HG03280 (cell line): ENCODE data around the gene AIRE.

Experiments used
- ATAC-seq: cut with Tn5 transposase; IDR thresholded peaks from one replicate; pipeline ENCODE4 v1.9.1; 2021; ENCODE audit warnings: mild to moderate bottlenecking, moderate library complexity; ENCODE audit not compliant: unreplicated experiment

AIRE gene

DNA sequence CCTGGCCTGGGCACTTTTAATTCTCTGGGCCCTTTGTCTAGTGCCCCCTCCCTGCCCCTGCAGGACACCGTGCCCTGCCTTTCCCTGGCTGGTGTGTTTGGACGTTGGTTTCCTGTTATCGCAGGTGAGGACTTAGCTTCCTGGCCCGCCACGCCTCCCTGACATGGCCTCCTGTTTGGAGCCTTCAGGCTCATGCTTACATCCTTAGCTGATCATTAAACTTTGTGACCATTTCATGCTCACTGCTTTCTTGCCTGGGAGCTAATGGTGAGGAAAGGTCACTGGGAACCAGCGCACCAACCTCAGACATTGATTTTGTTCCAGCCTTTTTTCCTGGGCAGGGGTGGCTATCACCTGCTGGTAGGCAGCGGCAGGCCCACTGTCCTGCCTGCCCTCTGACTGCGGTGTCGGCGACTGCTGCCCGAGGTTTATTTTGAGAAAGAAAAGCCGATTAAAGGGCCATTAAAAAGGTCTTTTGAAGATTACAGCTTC is 17.9 kb downstream of the AIRE start:
- ATAC-seq: no peak

DNA sequence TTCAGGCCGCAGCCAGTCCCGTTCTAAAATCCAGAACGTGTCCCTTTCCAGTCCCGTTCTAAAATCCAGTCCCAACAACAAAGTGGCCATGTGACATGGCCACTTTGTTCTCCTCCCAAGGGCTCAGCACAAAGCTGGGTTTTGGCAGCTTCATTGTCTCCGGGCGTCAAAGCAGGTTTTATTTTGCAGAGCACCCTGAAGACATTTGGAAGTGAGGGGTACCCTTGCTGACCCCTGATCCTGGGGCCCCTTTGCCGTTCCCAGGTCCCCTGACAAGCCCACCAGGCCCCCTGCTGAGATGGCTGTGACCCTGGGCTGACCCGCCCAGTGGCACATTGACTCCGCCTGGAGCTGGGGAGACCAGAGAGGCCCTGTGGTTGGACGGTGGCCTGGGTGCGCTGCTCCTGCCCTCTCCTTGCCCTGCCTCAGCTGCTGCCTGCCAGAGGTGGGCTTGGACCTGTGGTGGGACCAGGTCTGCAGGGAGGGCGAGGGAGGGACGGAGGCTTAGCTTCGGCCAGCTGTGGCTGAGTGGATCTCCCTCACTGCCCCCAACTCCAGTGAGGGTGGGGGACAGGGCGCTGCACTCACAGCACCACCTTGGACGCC is 18.4 kb downstream of the AIRE start:
- ATAC-seq: no peak

GRCh38 chr21:44304877-44305293 is 19.2 kb downstream of the AIRE start:
- no peak for ATAC-seq

GRCh38 chr21:44305691-44306090 is 20.0 kb downstream of the AIRE start:
- no peak for ATAC-seq

DNA sequence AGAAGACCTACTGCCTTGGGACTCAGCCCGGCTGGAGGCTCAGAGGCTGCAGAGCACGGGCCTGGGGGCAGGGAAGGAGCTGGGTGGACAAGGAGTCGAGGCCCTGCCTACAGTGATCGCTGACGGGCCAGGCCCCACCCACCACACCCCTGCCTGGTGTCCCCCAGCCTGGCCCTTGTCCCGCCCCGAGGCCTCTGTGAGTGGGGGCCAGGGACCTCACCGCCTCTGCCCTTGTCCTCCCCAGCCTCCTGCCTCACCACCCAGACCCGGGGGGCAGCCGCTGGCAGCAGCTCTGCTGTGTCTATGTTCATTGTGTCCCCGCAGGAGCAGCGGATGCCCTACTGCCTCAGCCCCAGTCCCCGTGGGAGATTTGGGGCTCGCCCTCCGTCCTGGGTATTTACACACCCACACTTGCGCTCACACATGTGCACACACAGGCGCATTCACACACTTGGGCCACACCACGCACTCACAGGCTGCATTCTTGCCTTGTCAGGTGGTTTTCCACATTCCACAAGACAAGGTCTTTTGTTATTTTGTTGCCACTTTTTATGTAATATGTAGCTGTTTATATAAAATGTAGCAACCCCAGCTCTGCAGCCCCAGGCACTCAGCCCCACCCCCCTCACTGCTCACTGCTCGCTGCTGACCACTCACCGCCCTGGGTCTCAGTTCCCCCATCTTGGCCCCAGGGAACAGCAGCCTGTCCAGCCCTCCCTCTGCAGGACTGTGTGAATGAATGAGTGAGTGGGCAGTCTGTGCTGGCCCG is 21.4 kb downstream of the AIRE start:
- ATAC-seq: no peak

GRCh38 chr21:44310628-44311507 is 25.2 kb downstream of the AIRE start:
- no peak for ATAC-seq

GRCh38 chr21:44312089-44312488 is 26.4 kb downstream of the AIRE start:
- ATAC-seq: no peak

DNA sequence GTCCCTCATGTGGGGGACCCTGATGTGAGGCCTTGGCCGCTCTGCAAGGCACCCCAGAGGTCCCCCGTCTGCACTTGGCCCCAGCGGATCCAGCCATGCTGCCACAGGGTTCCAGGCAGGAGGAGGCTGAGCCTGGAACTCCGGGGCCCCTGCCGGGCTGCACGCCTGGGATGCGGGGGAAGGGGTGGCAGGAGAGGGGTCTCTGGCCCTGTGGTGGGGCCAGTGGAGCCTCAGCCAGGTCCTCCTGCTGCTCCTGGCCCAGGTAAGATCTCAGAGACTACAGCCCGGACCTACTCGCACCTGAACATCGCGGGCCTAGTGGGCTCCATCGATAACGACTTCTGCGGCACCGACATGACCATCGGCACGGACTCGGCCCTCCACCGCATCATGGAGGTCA is 27.0 kb downstream of the AIRE start:
- ATAC-seq: no peak

DNA sequence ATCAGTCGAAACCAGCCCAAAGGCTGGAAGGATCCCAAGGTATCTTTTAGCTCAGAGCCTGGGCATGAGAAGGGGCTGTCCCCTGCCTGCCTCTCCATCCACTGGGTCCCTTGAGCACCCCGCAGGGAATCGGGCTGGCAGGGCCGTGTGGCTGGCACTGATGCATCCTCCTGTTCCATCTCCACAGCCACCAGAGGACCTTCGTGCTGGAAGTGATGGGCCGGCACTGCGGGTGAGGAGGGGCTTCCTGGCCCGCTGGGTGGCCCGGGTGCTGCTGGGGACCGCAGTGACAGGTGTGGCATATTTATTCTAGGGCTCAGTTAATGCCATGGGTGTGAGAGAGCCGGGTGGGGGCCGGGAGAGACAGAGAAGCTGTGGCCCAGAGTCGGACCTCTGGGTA is 27.8 kb downstream of the AIRE start:
- ATAC-seq: no peak

DNA sequence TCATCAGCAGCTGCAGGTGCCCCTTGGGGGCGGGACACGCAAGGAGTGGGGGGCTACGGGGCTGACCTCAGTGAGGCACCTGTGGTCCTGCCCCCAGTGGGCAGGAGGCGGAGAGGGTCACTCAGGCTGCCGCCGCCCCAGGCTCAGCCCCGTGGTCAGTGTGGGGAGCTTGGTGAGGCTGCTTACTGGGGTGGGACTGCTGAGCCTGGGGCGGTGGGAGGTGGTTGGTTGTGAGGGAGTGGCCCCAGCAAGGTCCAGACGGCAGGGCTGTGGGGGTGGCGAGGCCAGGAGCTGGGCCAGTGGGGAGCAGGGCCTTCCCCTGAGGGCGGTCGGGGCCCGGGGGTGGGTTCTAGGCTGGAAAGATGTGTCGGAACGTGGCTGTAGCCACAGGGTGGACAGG is 28.5 kb downstream of the AIRE start:
- ATAC-seq: no peak

GRCh38 chr21:44314561-44314960 is 28.9 kb downstream of the AIRE start:
- ATAC-seq: no peak

GRCh38 chr21:44315691-44316203 is 30.1 kb downstream of the AIRE start:
- no peak for ATAC-seq

DNA sequence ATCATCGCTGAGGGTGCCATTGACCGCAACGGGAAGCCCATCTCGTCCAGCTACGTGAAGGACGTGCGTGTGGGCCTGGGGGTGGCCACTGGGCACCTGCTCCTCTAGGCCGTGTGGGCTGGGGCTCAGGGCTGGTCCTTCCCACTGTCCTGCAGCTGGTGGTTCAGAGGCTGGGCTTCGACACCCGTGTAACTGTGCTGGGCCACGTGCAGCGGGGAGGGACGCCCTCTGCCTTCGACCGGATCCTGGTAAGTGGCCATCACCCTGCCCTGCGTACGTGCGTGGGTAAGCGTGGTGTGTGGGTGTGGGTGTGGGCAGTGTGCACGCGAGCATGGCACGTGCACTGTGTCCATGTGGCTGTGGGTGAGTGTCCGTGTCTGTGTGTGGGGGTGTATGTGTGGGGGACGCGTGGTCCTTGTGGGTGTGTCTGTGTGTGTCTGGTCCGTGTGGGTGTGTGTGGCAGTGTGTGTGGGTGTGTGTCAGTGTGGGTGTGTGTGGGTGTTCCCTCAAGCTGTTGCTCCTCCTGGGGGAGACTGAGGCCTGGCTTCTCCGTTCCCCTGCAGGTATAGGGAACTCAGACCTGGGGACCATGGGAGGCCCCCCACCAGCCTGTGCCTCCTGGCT is 30.7 kb downstream of the AIRE start:
- ATAC-seq: no peak

- ATAC-seq: no peak
These were observed 31.6 kb downstream of the AIRE start for GRCh38 chr21:44317241-44317782.

DNA sequence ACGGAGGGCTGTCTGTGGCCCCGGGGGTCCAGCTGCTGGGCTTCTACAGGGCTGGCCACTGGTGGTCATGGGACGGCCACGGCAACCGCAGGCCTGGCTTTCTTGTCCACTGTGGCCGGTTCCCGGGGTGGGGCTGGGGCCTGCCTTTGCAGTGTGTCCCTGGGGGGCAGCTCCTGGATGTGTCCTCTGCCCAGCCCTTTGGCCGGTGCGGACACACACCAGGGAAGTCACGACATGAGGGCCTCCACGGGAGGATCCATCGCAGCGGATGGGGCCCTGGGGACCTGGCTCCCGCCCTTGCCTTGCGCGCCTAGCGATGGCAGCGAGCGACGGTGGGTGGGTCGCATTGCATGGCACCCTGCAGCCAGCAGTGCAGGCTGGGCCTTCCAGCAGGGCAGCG is 32.2 kb downstream of the AIRE start:
- no peak for ATAC-seq

- no peak for ATAC-seq
These were observed 33.0 kb downstream of the AIRE start for GRCh38 chr21:44318489-44319285.

GRCh38 chr21:44319407-44320065 is 33.9 kb downstream of the AIRE start:
- ATAC-seq: no peak

GRCh38 chr21:44320847-44321246 is 35.2 kb downstream of the AIRE start:
- ATAC-seq: no peak

DNA sequence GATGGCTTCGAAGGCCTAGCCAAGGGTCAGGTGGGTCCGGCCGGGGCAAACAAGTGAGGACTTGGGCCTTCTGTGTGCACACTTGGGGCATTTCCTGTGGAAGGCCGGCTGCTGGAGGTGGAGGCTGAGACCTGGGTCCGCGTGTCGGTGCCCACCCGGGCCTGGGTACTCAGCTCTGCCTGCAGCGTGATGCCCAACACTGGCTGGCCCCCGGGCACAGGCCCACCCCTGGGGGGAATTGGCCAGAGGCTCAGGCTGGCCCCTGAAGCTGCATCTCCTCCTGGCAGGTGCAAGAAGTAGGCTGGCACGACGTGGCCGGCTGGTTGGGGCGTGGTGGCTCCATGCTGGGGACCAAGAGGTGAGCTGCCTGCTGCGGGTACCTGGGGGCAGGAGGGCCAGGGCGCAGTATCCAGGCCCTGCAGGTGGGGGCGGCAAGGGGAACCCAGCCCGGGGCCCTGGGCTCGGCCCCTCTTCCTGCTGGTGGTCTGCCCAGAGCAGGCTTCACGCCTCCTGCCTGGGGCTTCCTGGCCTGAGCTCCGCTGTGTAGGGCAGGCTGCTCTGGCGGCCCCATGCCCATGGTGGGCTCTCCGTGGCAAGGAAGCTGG is 36.3 kb downstream of the AIRE start:
- no peak for ATAC-seq
